CMK (cell line): Measurements from ENCODE around the gene ZNF689.
"Not testable (repeated sequence)": the region's sequence is repeated elsewhere in the genome, so short reads cannot be mapped to it uniquely, and the experiment has no call there.

ENCODE experiments used
- DNase-seq: peaks from one replicate; pipeline ENCODE4 v3.0.0-alpha.2; 2010; ENCODE audit warnings: low read depth

The ZNF689 gene

GRCh38 chr16:30636599-30636998, 26.4 kb upstream of the ZNF689 start:
- no peak for DNase-seq

- DNase-seq: no peak
Measured at GRCh38 chr16:30633526-30633925, 23.3 kb upstream of the ZNF689 start.

GRCh38 chr16:30632454-30632853, 22.3 kb upstream of the ZNF689 start:
- not testable (repeated sequence) for DNase-seq

GRCh38 chr16:30628628-30629540, 18.7 kb upstream of the ZNF689 start:
- peak; percentile 64 for DNase-seq

GRCh38 chr16:30626236-30626635, 16.0 kb upstream of the ZNF689 start:
- DNase-seq: no peak

GRCh38 chr16:30623536-30624283, 13.5 kb upstream of the ZNF689 start:
- no peak for DNase-seq

GRCh38 chr16:30622455-30623032, 12.4 kb upstream of the ZNF689 start:
- DNase-seq: no peak

GRCh38 chr16:30621765-30622164, 11.6 kb upstream of the ZNF689 start:
- no peak for DNase-seq

GRCh38 chr16:30620169-30620568, 10.0 kb upstream of the ZNF689 start:
- DNase-seq: no peak

- DNase-seq: no peak
Measured at GRCh38 chr16:30619638-30620037, 9.4 kb upstream of the ZNF689 start.

GRCh38 chr16:30619202-30619601, 9.0 kb upstream of the ZNF689 start:
- no peak for DNase-seq

- DNase-seq: no peak
Measured at GRCh38 chr16:30615358-30616091, 5.3 kb upstream of the ZNF689 start.

GRCh38 chr16:30609002-30609925, 925 bp downstream of the ZNF689 start:
- DNase-seq: no peak

GRCh38 chr16:30606004-30606403, 4.2 kb downstream of the ZNF689 start:
- DNase-seq: no peak

GRCh38 chr16:30605158-30605557, 5.0 kb downstream of the ZNF689 start:
- DNase-seq: no peak

GRCh38 chr16:30604316-30604947, 5.8 kb downstream of the ZNF689 start:
- DNase-seq: no peak

GRCh38 chr16:30603945-30604315, 6.3 kb downstream of the ZNF689 start:
- no peak for DNase-seq

- no peak for DNase-seq
Measured at GRCh38 chr16:30602616-30603277, 7.4 kb downstream of the ZNF689 start.

GRCh38 chr16:30601966-30602365, 8.2 kb downstream of the ZNF689 start:
- no peak for DNase-seq

- no peak for DNase-seq
Measured at GRCh38 chr16:30600929-30601328, 9.3 kb downstream of the ZNF689 start.
